ENCODE measurements around the gene MMP8.
"Not testable (repeated sequence)": the region's sequence is repeated elsewhere in the genome, so short reads cannot be mapped to it uniquely, and the experiment has no call there.

MMP8 gene, protein sequence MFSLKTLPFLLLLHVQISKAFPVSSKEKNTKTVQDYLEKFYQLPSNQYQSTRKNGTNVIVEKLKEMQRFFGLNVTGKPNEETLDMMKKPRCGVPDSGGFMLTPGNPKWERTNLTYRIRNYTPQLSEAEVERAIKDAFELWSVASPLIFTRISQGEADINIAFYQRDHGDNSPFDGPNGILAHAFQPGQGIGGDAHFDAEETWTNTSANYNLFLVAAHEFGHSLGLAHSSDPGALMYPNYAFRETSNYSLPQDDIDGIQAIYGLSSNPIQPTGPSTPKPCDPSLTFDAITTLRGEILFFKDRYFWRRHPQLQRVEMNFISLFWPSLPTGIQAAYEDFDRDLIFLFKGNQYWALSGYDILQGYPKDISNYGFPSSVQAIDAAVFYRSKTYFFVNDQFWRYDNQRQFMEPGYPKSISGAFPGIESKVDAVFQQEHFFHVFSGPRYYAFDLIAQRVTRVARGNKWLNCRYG

DNA sequence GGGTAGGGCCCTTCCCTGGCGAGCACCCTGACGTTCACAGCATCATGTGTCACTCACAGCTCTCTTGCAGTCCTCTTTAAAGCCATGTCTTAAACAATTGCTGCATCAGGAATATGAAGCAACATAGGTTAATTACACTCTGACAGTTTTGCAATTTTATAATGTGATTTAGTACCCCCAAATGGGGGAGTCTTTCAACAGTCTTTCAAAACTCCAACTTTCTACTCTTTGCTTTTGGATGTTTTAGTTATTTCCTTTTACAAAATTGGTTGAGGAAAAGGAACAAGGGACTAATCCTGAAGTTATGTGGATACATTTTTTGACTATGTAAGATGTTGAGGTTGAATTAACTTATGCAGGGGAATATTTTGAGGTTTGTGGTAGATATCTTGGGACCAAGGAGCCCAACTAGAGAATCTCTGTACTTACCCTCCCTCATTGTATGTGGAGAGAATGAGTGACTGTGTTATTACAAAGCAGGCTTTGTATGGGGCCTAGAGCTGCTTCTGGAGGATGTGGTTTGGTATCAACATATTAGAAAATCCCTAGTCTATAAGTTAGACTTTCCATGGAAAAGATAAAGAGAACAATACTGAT lies at the start of gene MMP8:
TSS of gene MMP8 (minus strand) at position 51 of the 597 bp plus-strand sequence. CDS start 99 bp downstream, outside the sequence.
- DNase-seq: no peak

DNA sequence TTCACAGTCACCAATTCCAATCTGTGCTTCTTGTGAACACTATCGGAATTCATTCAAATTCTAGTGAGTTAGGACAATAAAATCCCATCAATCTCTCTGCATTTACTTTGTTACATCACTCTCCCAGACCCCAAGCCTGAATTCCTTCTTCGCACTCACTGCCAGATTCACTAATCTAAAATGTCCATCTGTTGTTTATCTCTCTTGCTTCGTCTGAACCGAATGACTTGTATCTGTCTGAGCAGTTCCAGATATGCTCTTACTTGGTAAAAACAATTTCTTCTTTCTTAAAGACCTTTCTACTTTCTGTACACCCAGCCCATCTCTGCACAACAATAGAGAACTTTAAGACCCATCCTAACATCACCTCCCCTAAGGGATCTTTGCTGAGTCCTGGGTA lies 48.6 kb upstream of the MMP8 start:
- no peak for DNase-seq

DNA sequence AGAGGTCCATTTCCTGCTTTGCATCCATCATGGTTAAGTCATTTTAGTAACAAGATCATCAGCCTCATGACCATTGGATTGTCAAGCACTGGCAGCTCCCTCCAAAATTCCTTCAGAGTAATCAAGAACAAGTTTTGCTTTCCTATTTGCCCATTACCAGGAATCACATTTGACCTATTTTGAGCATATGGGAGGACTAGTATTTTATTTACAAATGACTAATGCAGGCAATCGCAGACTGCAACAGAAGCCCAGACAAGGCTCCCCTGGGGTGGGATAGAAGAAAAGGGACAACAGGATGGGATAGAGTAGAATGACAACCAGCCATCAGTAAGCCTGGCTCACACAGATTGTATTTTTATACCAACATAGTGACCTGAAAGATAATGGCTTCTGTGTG lies 46.6 kb upstream of the MMP8 start:
- no peak for DNase-seq

DNA sequence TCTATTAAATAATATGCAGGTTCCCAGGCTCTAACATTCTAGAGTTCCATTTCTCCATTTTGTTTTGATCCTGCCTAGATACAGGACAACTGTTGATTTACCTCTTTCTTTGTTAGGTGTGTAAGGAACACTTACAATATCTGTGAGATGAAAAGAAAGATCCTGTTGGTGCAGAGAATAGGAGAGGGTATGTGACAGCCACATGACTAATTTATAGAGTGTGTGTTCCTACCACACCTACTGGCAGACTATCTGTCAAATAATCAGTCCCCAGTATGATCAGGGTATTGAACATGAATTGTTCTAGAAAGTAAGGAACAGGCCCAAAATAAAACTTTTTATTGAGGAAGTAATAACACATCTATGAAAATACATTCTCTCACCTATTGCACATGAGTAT lies 45.4 kb upstream of the MMP8 start:
- no peak for DNase-seq

DNA sequence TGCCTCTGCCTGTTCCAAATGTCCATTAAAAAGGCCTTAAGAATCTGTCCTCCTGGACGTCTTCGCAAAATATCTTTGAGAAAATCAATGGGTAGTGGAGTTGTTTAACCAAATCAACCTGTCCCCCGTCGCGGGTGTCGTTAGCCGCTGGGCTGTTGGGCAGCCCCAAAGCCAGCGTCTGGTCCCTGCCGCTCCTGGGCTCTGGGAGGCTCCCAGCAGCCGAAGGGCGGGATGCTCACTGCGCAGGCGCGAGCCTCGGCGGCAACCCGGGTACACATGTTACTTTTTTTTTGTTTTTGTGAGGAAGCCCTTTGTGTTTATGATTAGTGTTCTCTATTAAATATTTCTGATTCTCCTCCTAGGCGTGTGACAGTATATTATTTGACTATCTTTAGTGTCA lies 43.0 kb upstream of the MMP8 start:
- no peak for DNase-seq

DNA sequence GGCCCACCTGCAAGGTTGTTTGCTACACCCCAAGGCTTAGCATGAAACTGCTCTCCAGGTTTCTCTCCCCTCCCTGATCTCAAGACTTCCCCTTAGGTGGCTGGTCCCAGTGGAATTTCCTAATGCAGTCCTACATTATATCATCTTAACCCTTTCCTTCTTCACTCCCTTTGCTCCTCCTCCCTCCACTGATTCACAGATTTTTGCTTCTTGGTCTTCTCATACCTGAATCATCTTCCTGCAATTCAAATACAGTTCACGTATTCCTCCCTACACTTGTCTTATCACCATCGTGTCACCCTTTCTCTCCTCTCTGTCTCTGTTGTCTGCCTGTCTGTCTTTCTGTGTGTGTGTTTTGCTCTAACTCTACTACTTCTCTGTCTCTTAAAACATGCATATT lies 38.7 kb upstream of the MMP8 start:
- DNase-seq: no peak

DNA sequence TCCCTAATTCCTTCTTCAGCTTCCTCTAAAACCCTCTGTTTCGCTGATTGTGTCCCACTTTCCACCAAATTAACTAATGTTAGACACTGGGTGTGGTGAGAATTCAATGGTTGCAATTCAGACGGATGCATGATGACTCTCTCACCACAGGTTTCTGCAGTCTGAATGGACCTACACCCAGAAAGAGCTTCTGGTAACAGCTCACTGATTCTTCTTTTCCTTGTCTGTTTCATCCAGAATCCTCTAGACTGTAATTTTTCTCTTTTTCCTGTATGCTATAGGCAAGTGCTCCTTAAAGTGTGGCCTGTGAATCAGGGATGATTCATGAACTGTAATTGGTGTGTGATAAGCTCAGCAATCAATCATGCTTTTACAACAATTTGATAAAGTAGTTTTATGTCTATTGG lies 37.6 kb upstream of the MMP8 start:
- DNase-seq: no peak

DNA sequence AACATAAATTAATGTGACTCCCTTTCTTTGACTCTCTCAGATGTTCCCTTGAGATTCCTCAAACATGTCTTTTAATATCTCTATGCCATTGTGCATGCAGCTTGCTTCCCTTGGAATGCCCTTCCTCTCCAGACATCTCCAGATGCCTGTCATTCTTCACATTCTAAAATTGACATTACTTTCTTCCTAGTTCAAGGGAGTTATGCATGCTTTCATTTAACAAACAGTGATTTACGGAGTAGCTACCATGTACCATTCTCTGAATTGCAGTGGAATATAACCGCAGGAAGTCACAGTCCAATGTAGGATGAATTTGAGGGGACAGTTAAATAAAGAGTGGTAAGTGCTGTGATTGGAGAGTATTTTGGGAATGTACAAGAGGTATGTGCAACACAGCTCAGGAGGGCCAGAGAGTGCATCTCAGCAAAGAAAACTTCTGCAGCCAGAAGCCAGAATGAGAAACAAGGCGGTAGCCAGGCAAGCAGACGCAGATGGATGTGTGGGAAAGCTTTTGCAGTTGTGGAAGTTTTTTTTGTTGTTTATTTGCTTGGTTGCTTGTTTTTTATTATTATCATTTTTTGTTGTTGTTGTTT lies 37.0 kb upstream of the MMP8 start:
- no peak for DNase-seq

DNA sequence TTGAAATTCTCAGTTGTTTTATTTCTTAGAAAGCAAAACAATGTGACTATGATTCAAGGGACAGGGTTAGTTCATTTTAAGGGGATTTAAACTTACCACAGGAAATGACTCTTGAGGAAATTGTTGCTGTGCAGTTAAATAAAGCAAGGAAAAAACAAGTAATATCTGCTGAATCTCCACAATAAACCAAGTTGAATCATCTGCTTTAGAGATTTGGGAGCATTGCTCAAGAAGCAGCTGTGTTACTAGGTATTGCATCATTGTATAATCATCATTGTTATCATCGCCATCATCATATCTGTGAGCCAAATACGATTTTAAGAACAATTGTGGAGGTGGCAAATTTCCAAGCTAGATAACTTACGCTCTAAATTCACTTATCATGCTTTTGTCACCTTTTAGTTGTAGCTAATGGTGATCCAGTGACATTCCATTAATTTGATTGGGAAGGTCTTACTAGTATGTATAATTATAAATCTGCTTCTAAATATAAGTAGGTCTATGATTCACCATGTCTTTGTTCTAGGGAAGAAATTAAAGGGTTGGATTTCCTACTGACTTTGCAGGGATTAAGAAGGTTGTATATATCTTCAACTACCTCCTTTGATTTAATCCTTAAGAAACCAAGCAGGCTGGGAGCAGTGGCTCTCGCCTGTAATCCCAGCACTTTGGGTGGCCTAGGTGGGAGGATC lies 35.7 kb upstream of the MMP8 start:
- no peak for DNase-seq

DNA sequence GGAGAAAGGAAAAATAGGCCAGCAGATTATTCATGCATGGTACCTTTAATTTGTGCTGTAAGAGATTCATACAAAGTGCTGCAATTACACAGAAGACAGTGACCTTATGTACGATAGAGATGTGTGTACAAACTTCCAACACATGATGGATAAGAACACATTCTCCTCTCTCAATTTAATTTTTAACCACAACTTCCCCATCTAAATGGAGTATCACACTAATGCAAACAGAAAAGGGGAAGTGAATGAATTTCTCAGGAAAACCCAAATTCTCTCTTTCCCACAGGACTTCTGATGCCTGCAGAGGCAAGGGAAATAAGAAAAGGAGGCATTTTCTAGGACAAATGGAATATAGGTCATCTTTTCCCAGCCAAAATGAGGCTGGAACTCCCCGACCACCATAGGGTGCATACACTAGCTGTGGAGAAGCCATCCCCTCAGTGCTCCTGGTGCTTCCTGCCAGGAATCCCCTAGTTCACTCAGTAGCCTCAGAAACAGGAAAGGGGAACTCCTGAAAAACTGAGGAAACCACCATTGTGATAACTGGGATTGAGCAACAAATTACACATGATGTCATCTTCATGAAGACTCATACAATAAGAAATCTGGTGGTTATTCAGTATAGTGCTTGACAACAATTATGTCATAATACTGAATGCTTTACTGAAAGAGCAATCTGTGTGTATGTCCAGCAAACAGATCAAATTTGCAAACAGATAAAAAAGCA lies 33.2 kb upstream of the MMP8 start:
- DNase-seq: no peak

DNA sequence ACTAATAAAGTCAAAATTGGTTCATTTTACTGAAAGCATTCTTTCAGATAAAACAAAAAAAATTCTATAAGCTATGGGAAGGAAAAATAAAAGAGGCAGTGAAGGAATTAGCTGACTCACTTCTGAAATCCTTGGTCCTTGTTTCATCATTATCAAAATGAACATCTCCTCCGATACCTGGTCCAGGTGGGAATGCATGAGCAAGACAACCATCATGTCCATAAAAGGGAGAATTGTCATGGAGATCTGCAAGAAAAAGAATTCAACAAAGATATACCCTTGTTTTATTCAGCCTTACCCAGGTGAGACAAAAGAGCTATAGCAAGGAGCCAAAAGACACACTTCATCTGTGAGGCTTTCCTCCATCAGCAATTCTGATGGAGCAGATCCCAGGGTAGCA lies 28.5 kb upstream of the MMP8 start:
- no peak for DNase-seq

DNA sequence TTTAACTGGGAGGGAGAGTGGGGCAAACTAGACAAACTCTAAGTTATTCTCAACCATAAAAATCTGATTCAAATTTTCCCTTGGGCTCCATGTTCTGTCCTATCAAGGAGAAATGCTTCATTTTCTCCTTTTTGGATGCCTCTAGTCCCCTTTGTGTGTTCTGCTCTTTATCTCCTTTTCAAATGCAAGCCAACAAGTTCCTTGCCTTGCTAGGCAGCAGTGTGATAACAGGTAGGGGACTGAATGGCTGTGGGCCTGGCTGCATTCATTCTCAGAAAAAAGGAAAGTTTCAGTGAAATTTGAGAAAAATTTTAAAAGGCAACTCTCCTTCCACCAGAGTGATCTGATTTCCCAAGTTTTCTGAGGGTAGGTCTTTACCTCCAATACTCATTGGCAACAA lies 26.9 kb upstream of the MMP8 start:
- DNase-seq: no peak

DNA sequence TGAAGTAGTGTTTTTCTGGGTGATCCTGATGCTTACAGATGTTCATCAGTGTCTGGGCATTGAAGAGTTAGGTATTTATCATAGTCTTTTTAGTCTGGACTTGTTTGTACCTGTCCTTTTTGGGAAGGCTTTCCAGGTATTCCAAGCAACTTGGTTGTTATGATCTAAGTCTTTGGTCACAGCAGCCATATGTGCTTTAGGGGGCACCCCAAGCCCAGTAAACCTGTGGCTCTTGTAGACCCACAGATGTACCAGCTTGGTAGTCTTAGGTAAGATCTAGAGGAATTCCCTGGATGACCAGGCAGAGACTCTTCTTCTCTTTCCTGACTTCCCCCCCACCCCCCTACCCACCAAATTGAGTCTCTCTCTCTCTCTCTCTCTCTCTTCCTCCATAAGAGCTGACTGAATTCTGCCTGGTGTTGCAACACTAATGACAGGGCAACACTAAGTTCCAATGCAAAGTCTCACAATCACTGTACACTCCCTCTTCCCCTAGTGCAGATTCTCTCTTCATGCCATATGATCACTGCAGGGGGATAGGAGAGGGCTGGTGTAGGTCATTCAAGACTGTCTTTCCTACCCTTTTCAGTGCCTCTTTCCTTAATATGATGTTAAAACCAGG lies 24.5 kb upstream of the MMP8 start:
- no peak for DNase-seq

DNA sequence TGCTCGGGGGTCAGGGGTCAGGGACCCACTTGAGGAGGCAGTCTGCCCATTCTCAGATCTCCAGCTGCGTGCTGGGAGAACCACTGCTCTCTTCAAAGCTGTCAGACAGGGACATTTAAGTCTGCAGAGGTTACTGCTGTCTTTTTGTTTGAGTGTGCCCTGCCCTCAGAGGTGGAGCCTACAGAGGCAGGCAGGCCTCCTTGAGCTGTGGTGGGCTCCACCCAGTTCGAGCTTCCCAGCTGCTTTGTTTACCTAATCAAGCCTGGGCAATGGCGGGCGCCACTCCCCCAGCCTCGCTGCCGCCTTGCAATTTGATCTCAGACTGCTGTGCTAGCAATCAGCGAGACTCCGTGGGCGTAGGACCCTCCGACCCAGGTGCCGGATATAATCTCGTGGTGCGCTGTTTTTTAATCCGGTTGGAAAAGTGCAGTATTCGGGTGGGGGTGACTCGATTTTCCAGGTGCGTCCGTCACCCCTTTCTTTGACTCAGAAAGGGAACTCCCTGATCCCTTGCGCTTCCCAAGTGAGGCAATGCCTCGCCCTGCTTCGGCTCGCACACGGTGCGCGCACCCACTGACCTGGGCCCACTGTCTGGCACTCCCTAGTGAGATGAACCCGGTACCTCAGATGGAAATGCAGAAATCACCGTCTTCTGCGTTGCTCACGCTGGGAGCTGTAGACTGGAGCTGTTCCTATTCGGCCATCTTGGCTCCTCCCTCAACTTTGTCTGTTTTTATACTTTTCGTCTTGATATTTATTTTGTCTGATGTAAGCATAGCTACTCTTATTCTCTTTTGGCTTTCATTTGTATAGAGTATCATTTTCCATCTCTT lies 22.2 kb upstream of the MMP8 start:
- DNase-seq: not testable (repeated sequence)

DNA sequence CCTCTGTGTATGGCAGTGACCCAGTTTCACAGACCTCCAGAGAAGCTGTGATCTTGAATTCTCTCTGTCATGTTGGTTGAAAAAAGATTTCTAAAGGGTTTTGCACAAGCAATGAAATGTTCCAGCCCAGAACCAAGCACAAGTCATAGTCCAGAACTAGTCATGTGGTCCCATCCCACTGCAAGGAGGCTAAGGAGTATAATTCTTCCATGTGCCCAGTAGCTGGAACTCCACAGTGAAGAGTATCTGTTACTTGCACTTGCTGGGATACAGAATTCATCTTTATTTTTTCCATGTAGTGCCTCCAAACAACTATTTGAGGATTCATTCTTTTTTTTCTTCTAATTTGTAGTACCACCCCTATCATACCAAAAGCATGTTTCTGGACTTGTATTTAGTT lies 9.9 kb upstream of the MMP8 start:
- DNase-seq: no peak

DNA sequence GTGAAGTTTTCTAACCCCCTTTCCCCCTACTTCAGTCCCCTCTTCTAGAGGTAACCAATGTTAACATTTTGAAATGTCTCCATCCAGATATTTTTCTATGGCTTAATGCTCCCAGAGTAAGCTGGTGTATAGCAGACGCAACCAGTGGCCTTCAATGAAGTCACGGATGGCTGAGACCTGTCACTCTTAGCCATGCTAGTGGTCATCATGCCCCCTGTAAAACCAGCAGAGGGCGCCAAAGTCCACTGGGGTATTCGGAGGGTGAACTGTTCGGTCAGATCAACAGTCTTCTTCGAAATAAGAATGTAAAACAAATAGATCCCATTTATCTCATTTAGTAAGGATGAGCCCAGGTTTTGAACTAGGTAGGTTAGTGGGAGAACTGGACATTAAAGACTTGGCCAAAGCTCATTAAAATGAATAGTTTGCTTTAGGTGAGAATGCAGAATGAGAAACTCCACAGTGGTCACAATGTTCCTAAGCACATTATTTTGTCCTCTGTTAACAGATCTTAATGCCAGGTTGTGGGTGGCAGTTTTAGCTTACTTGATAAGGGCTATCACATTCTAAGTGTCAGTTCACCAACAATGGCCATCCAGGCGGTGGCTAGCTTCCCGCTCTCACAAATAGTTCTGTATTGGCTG lies 8.6 kb upstream of the MMP8 start:
- DNase-seq: no peak

DNA sequence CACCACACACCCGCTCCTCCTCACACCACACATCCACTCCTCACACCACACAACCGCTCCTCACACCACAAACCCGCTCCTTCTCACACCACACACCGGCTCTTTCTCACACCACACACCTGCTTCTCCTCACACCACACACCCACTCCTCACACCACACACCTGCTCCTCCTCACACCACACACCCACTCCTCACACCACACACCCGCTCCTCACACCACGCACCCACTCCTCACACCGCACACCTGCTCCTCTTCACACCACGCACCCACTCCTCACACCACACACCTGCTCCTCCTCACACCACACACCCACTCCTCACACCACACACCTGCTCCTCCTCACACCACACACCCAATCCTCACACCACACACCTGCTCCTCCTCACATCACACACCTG lies 6.2 kb upstream of the MMP8 start:
- not testable (repeated sequence) for DNase-seq

DNA sequence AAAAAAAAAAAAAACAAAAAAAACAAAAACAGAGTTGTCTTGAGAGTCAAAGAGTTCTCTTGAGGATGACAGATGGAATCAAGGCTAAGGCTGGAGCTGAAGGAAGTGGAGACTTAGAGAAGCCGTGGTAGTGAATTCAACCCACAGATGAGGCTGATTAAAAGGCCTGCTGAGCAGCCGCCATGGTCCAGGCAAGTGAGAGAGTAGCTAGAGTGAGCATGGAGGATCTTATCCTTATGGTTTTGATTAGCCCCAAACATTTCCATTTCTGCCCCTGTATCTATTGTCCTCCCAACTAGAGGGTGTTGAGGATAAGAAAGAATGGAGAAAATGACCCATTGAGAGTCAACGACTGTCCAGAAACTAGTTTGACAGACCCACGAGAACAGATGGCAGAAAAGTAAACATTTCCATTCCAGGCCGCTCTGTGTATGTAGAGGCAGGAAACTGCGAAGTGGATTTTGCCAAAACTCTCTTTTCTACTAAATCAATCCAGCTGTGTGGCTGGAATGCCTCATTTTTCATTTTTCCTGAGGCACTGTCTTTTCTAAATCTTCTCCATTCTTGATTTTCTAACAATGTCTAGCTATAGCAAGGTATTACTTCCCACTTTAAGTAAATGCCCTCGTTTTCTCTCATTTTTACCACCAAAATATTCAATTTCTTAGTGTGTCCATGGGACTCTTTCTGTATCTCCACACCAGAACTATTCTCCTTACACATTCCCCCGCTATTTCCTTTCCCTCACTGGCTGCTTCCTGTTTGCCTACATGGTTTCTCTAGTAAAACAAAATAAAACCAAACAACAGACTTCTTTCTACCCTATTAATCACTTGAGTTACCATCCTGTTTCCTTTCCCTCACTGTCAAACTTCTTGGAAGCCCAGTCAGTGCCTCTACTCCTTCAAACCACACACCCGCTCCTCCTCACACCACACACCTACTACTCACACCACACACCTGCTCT lies 5.4 kb upstream of the MMP8 start:
- no peak for DNase-seq

DNA sequence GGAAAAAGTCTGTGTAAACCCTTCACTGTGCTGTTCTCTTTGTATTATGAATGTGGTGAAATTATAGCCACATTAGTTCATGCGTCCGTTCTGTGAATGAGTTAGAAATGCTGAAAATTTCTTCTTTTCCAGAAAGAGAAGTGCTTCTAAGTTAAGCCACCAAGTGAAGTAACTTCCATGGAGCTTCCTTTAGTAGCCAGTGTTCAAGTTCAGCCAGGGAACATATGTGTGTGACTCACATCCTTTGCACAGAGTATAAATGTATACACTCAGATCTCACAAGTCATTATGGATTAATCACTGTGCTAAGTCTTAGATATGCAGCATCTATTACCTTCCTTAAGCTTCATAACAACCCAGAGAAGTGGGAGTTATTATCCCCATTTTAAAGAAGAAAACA lies 3.1 kb upstream of the MMP8 start:
- no peak for DNase-seq

DNA sequence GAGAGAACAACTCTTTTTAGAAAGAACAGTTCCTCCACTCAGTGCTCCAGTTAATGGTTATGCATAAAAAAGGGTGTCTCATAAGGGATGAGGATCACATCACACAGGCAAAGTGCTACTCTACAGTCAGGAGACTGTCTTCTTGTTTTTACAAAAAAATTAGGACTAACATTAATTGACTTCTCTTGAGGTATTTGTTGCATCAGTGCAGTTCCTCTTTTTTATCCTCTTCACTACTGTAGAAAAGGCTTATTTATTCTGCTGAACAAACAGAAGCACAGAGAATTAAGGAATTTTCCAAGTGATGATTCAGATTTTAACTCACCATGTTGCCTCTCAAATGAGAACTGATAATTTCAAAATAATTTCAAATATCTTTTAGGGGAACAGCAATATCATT lies 1.9 kb downstream of the MMP8 start:
- DNase-seq: no peak
